ENCODE results near the gene MARCHF10.

DNA sequence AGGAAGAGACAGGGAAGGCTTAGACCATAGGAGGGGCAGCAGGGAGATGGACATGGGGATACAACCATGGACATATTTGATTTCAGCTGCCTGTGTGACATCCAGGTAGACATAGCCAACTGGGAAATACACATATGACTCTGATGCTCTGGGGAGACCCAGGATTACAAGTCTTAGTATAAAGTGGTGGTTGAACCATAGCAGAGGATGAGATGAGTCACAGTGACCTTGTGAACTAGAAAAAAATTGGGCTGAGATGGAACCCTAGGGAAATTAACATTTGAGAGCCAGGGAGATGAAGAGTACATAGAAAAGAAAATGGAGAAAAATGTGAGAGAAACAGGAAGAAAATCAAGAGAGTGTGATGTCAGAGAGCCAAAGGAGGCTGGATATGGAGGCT lies 10.2 kb downstream of the MARCHF10 start:
- TF ChIP-seq POLR2A (IDR thresholded peaks at IDR 0.05) = no peak
- TF ChIP-seq, protein P1, sequence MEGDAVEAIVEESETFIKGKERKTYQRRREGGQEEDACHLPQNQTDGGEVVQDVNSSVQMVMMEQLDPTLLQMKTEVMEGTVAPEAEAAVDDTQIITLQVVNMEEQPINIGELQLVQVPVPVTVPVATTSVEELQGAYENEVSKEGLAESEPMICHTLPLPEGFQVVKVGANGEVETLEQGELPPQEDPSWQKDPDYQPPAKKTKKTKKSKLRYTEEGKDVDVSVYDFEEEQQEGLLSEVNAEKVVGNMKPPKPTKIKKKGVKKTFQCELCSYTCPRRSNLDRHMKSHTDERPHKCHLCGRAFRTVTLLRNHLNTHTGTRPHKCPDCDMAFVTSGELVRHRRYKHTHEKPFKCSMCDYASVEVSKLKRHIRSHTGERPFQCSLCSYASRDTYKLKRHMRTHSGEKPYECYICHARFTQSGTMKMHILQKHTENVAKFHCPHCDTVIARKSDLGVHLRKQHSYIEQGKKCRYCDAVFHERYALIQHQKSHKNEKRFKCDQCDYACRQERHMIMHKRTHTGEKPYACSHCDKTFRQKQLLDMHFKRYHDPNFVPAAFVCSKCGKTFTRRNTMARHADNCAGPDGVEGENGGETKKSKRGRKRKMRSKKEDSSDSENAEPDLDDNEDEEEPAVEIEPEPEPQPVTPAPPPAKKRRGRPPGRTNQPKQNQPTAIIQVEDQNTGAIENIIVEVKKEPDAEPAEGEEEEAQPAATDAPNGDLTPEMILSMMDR (IDR thresholded peaks at IDR 0.05) = no peak
